HepG2 (cell line): ENCODE measurements around the gene ANKUB1. TPM values are rescaled to one million over a fixed set of nuclear protein-coding genes. Genes with fewer than 3 reads are reported as not detected.

Experiments
- ATAC-seq: fragments of 200-7000 bp; cut with Tn5 transposase; 3 replicates; pipeline ENCODE4 v1.9.1; 2020; ENCODE audit warnings: mild to moderate bottlenecking, moderate library complexity
- BruUV-seq: library from RNA; stranded (reverse); fragments of 400-500 nt; replicated peaks from 2 replicates; lab custom pipeline; 2021; lab: Mats Ljungman, UMichigan
- CTCF ChIA-PET: fragments of 300-600 bp; formaldehyde crosslinking; extraction: SDS; loops from one replicate; lab custom pipeline; 2021; ENCODE audit warnings: low total read pairs, inconsistent platforms, low intra/inter-chr PET ratio; lab: Yijun Ruan, JAX
- POLR2A ChIA-PET: fragments of 350-600 bp; sonication (Branson Sonifier 250); formaldehyde crosslinking; loops from one replicate; lab custom pipeline; 2020; ENCODE audit warnings: antibody characterized with exemption, inconsistent platforms; lab: Yijun Ruan, JAX
- DNase-seq: peaks from one replicate; pipeline ENCODE4 v3.0.0-alpha.2; 2015; ENCODE audit warnings: low spot score
- FAIRE-seq: peaks from 3 replicates; lab custom pipeline; 2011; peaks lifted over from hg19 to GRCh38; lab: Jason Lieb, UNC
- H2AFZ ChIP-seq: one replicate; pipeline ENCODE4 v1.6.1; 2011; ENCODE audit warnings: low read length, inconsistent platforms
- H3K27ac ChIP-seq: fragments of 300-600 bp; 3 replicates; pipeline ENCODE4 v1.8.0; 2011; ENCODE audit warnings: mixed run types, mild to moderate bottlenecking, mixed read lengths, low read length, inconsistent platforms; ENCODE audit not compliant: insufficient read depth; ENCODE audit errors: extremely low read length
- H3K27me3 ChIP-seq, 2 experiments: fragments of 200-600 bp in 1 of 2; 2 replicates in 1 of 2; 3 replicates in 1 of 2; pipeline versions ENCODE4 v1.6.0 to v1.8.0; 2011; ENCODE audit warnings: low read length in 2 of 2, mild to moderate bottlenecking in 2 of 2, moderate library complexity in 2 of 2, inconsistent platforms in 1 of 2; ENCODE audit not compliant: insufficient read depth in 2 of 2, control insufficient read depth in 1 of 2
- H3K36me3 ChIP-seq, 2 experiments: fragments of 200-600 bp in 1 of 2; replicated peaks in 1 of 2; 2 replicates in 1 of 2; 3 replicates in 1 of 2; pipeline versions ENCODE4 v1.5.1 to v1.8.0; 2011; ENCODE audit warnings: low read length in 2 of 2, inconsistent platforms in 1 of 2; ENCODE audit not compliant: insufficient read depth in 2 of 2, control insufficient read depth in 1 of 2
- H3K4me1 ChIP-seq: 2 replicates; pipeline ENCODE4 v1.5.1; 2012; ENCODE audit warnings: low read length, inconsistent platforms; ENCODE audit not compliant: insufficient read depth
- H3K4me2 ChIP-seq: 2 replicates; pipeline ENCODE4 v1.6.0; 2011; ENCODE audit warnings: low read depth, low read length, inconsistent platforms
- H3K4me3 ChIP-seq, 3 experiments: fragments of 200-600 bp in 1 of 3; sonication (generic), shearing (Covaris generic) in 1 of 3; replicated peaks in 1 of 3; 2 replicates each; pipeline ENCODE4 v1.5.1; 2011 to 2016; ENCODE audit warnings: low read length in 3 of 3, inconsistent platforms in 2 of 3, low read depth in 2 of 3, mild to moderate bottlenecking in 2 of 3, control low read depth in 1 of 3, mixed read lengths in 1 of 3; ENCODE audit not compliant: insufficient read depth in 1 of 3
- H3K79me2 ChIP-seq: one replicate; pipeline ENCODE4 v1.6.1; 2011; ENCODE audit warnings: low read length, inconsistent platforms; ENCODE audit not compliant: insufficient read depth
- H3K9ac ChIP-seq: 2 replicates; pipeline ENCODE4 v1.6.0; 2011; ENCODE audit warnings: mild to moderate bottlenecking, low read depth, low read length, inconsistent platforms; ENCODE audit not compliant: insufficient read depth
- H3K9me3 ChIP-seq: 2 replicates; pipeline ENCODE4 v1.5.1; 2012; ENCODE audit warnings: mild to moderate bottlenecking, low read length
- H4K20me1 ChIP-seq: 2 replicates; pipeline ENCODE4 v1.6.0; 2011; ENCODE audit warnings: inconsistent platforms, mild to moderate bottlenecking, low read length, moderate library complexity; ENCODE audit not compliant: insufficient read depth
- MEF2D ChIP-seq: sonication (generic); formaldehyde crosslinking; IDR thresholded peaks from 2 replicates; pipeline ENCODE4 v1.5.1; 2020; ENCODE audit warnings: mild to moderate bottlenecking, missing genetic modification reagents
- MIER3 ChIP-seq: IDR thresholded peaks from 2 replicates; pipeline ENCODE4 v1.6.1; 2016; ENCODE audit warnings: missing compliant biosample characterization, borderline replicate concordance
- TCF7L2 ChIP-seq: IDR thresholded peaks from 2 replicates; pipeline ENCODE4 v1.6.1; 2011; ENCODE audit warnings: mild to moderate bottlenecking, low read depth, low read length, moderate library complexity
- ZNF567 ChIP-seq: sonication (generic); formaldehyde crosslinking; IDR thresholded peaks from 2 replicates; pipeline ENCODE4 v1.8.1; 2023; ENCODE audit warnings: mild to moderate bottlenecking, missing genetic modification reagents, borderline replicate concordance
- ZNF614 ChIP-seq: IDR thresholded peaks from 2 replicates; pipeline ENCODE4 v1.6.1; 2018; ENCODE audit warnings: missing biosample characterization, missing genetic modification reagents, inconsistent platforms, borderline replicate concordance
- WGBS: methylation state at CpG from one replicate; pipeline ENCODE4 v1.1.6; 2017; ENCODE audit warnings: low lambda C conversion rate; 5-methylcytosine and 5-hydroxymethylcytosine counted together
- in situ Hi-C: cut with HindIII; loops from 2 replicates; pipeline ENCODE4 v1.10.0; 2017; ENCODE audit warnings: low pct_unique_long_range_greater_than_20kb; ENCODE audit not compliant: extremely low pct_ligation_motif_present
- intact Hi-C: fragments of 100-400 bp; cut with micrococcal nuclease; formaldehyde crosslinking; loops from one replicate; pipeline ENCODE4 v1.10.0; 2022; ENCODE audit not compliant: unreplicated experiment
- polyA plus RNA-seq, 8 experiments: library from polyadenylated mRNA; depleted of rRNA in 3 of 8; stranded (reverse) in 7 of 8; unstranded in 1 of 8; fragments of >200 nt; fragmentation: Illumina TruSeq in 4 of 8; extraction: Trizol in 4 of 8; gene quantifications; 2 replicates each; pipeline versions ENCODE4 v1.2.1 to v1.2.3, GENCODE V29; 2011 to 2016; ENCODE audit warnings: low read depth in 4 of 8, missing spikeins in 1 of 8, mixed read lengths in 1 of 8; ENCODE audit not compliant: insufficient read depth in 1 of 8
- total RNA-seq, 5 experiments: library from RNA; depleted of rRNA; stranded (reverse); fragments of >200 nt; fragmentation: Illumina TruSeq; extraction: Trizol; gene quantifications; 2 replicates each; pipeline ENCODE4 v1.2.3, GENCODE V29; 2016; ENCODE audit warnings: low read depth in 1 of 5
- TF ChIP-seq, protein P1 (sequence below): sonication (generic); formaldehyde crosslinking; IDR thresholded peaks from 2 replicates; pipeline ENCODE4 v1.4.0; 2020; ENCODE audit warnings: missing genetic modification reagents
- TF ChIP-seq, protein P2 (sequence below), 2 experiments: sonication (generic) in 1 of 2; formaldehyde crosslinking in 1 of 2; IDR thresholded peaks; 2 replicates each; pipeline versions ENCODE4 v1.4.0 to v1.6.1; 2016 to 2020; ENCODE audit warnings: borderline replicate concordance in 1 of 2, low read depth in 1 of 2, mild to moderate bottlenecking in 1 of 2, missing genetic modification reagents in 1 of 2
- TF ChIP-seq, protein P3 (sequence below): sonication (generic); formaldehyde crosslinking; IDR thresholded peaks from 2 replicates; pipeline ENCODE4 v1.9.0; 2021; ENCODE audit warnings: missing genetic modification reagents, borderline replicate concordance
- TF ChIP-seq, protein P4 (sequence below): IDR thresholded peaks from 2 replicates; pipeline ENCODE4 v1.6.1; 2016; ENCODE audit warnings: low read depth, missing genetic modification reagents, missing compliant biosample characterization

Gene ANKUB1
- total and polyA plus RNA-seq, 2 of the 13 experiments (the other 11 are each of a cell fraction or from before 2014, with no cell fraction given) = not detected

DNA sequence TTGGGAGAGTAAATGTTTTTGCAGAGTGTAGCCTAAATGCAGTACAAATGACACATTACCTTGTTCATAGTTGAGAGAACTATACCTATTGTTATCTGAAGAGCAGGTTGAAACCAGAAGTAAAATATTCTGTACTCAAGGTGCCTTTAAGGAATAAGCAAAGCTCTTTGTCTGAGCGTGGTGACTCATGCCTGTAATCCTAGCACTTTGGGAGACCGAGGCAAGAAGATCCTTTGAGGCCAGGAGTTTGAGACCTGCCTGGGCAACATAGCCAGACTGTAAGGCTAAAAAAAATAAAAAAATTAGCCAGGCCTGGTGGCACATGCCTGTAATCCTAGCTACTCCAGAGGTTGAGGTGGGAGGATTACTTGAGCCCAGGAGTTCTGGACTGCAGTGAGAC, 18.5 kb upstream of the ANKUB1 start:
- no peak for DNase-seq
- no peak for ATAC-seq
- Histone ChIP-seq H3K9ac (no peak overlapping the region), H3K4me1 (peaks cover 28% of the 10 kb centered on the region), H4K20me1 (peaks cover 21% of the 10 kb centered on the region), H3K4me2 (no peak overlapping the region), H2AFZ (no peak overlapping the region), H3K4me3 (no peak overlapping the region), H3K79me2 (peaks cover 27% of the 10 kb centered on the region), H3K27ac (no peak overlapping the region), H3K27me3 (no peaks in the 10 kb centered on the region; a peak in 1 of 5 replicates), H3K36me3 (no peaks in the 10 kb centered on the region), H3K9me3 (no peaks in the 10 kb centered on the region)
- FAIRE-seq = no peak
- intact Hi-C loops = loop anchor here (5.0 kb wide), 1 partner anchor 59 kb away; the partner anchor contains the start of gene COMMD2
- POLR2A ChIA-PET = no interaction called here
- CTCF ChIA-PET = no interaction called here
- in situ Hi-C loops = loop anchor here (5.0 kb wide), 1 partner anchor 44 kb away; no protein-coding TSS in a partner anchor
- WGBS = 63% methylated on average over 2 of the region's 2 CpGs
- no TSS peak for BruUV-seq
- TF ChIP-seq, protein P1, sequence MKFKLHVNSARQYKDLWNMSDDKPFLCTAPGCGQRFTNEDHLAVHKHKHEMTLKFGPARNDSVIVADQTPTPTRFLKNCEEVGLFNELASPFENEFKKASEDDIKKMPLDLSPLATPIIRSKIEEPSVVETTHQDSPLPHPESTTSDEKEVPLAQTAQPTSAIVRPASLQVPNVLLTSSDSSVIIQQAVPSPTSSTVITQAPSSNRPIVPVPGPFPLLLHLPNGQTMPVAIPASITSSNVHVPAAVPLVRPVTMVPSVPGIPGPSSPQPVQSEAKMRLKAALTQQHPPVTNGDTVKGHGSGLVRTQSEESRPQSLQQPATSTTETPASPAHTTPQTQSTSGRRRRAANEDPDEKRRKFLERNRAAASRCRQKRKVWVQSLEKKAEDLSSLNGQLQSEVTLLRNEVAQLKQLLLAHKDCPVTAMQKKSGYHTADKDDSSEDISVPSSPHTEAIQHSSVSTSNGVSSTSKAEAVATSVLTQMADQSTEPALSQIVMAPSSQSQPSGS (CRISPR knock-in tag) = no peak
- TF ChIP-seq, protein P2, sequence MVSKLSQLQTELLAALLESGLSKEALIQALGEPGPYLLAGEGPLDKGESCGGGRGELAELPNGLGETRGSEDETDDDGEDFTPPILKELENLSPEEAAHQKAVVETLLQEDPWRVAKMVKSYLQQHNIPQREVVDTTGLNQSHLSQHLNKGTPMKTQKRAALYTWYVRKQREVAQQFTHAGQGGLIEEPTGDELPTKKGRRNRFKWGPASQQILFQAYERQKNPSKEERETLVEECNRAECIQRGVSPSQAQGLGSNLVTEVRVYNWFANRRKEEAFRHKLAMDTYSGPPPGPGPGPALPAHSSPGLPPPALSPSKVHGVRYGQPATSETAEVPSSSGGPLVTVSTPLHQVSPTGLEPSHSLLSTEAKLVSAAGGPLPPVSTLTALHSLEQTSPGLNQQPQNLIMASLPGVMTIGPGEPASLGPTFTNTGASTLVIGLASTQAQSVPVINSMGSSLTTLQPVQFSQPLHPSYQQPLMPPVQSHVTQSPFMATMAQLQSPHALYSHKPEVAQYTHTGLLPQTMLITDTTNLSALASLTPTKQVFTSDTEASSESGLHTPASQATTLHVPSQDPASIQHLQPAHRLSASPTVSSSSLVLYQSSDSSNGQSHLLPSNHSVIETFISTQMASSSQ (IDR thresholded peaks at IDR 0.05; ENCODE audit: low read depth) = no peak
- TF ChIP-seq, protein P2 (CRISPR knock-in tag; IDR thresholded peaks at IDR 0.05; ENCODE audit: borderline replicate concordance) = no peak
- TF ChIP-seq ZNF614 (CRISPR knock-in tag) (no peak), TCF7L2 (no peak), MEF2D (no peak), ZNF567 (CRISPR knock-in tag) (no peak), MIER3 (CRISPR knock-in tag) (no peak)
- TF ChIP-seq, protein P3, sequence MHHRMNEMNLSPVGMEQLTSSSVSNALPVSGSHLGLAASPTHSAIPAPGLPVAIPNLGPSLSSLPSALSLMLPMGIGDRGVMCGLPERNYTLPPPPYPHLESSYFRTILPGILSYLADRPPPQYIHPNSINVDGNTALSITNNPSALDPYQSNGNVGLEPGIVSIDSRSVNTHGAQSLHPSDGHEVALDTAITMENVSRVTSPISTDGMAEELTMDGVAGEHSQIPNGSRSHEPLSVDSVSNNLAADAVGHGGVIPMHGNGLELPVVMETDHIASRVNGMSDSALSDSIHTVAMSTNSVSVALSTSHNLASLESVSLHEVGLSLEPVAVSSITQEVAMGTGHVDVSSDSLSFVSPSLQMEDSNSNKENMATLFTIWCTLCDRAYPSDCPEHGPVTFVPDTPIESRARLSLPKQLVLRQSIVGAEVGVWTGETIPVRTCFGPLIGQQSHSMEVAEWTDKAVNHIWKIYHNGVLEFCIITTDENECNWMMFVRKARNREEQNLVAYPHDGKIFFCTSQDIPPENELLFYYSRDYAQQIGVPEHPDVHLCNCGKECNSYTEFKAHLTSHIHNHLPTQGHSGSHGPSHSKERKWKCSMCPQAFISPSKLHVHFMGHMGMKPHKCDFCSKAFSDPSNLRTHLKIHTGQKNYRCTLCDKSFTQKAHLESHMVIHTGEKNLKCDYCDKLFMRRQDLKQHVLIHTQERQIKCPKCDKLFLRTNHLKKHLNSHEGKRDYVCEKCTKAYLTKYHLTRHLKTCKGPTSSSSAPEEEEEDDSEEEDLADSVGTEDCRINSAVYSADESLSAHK (CRISPR knock-in tag) = no peak
- TF ChIP-seq, protein P4, sequence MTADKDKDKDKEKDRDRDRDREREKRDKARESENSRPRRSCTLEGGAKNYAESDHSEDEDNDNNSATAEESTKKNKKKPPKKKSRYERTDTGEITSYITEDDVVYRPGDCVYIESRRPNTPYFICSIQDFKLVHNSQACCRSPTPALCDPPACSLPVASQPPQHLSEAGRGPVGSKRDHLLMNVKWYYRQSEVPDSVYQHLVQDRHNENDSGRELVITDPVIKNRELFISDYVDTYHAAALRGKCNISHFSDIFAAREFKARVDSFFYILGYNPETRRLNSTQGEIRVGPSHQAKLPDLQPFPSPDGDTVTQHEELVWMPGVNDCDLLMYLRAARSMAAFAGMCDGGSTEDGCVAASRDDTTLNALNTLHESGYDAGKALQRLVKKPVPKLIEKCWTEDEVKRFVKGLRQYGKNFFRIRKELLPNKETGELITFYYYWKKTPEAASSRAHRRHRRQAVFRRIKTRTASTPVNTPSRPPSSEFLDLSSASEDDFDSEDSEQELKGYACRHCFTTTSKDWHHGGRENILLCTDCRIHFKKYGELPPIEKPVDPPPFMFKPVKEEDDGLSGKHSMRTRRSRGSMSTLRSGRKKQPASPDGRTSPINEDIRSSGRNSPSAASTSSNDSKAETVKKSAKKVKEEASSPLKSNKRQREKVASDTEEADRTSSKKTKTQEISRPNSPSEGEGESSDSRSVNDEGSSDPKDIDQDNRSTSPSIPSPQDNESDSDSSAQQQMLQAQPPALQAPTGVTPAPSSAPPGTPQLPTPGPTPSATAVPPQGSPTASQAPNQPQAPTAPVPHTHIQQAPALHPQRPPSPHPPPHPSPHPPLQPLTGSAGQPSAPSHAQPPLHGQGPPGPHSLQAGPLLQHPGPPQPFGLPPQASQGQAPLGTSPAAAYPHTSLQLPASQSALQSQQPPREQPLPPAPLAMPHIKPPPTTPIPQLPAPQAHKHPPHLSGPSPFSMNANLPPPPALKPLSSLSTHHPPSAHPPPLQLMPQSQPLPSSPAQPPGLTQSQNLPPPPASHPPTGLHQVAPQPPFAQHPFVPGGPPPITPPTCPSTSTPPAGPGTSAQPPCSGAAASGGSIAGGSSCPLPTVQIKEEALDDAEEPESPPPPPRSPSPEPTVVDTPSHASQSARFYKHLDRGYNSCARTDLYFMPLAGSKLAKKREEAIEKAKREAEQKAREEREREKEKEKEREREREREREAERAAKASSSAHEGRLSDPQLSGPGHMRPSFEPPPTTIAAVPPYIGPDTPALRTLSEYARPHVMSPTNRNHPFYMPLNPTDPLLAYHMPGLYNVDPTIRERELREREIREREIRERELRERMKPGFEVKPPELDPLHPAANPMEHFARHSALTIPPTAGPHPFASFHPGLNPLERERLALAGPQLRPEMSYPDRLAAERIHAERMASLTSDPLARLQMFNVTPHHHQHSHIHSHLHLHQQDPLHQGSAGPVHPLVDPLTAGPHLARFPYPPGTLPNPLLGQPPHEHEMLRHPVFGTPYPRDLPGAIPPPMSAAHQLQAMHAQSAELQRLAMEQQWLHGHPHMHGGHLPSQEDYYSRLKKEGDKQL = no peak
